Measurements from ENCODE around the gene COL5A3.

GRCh38 chr19:9970481-9970880, 39.8 kb downstream of the COL5A3 start:
- no peak for TF ChIP-seq TAF1 (IDR thresholded peaks at IDR 0.05; ENCODE audit: borderline replicate concordance, low read depth, low read length)
- no peak for TF ChIP-seq POLR2A (IDR thresholded peaks at IDR 0.05; ENCODE audit: low read depth, low read length)
- TF ChIP-seq POLR2AphosphoS5 (IDR thresholded peaks at IDR 0.05; ENCODE audit: low read depth, low read length) = no peak

All from GM12892 (cell line).